HL-60 (cell line): ENCODE results near the gene PTPRN2.

ENCODE experiments used
- DNase-seq, 2 experiments: peaks; one replicate each; pipeline ENCODE4 v3.0.0-alpha.2; 2010 to 2020; ENCODE audit warnings: low read depth in 1 of 2, low spot score in 1 of 2
- H3K27ac ChIP-seq: fragments of 250-450 bp; sonication (Bioruptor Pico); replicated peaks from 2 replicates; pipeline ENCODE4 v1.5.1; 2020; ENCODE audit warnings: mild to moderate bottlenecking, moderate library complexity
- H3K27me3 ChIP-seq: fragments of 250-450 bp; sonication (Bioruptor Pico); 2 replicates; pipeline ENCODE4 v1.5.1; 2021; ENCODE audit warnings: mild to moderate bottlenecking, moderate library complexity; ENCODE audit not compliant: insufficient read depth, poor library complexity, severe bottlenecking
- H3K4me3 ChIP-seq: replicated peaks from 2 replicates; pipeline ENCODE4 v1.5.1; 2011; ENCODE audit warnings: mild to moderate bottlenecking, control low read depth, low read length; ENCODE audit not compliant: insufficient read depth
- CTCF ChIP-seq: IDR thresholded peaks from one replicate; pipeline ENCODE4 v1.5.1; 2011; ENCODE audit warnings: low read length, control low read depth, inconsistent platforms; ENCODE audit not compliant: insufficient read depth
- GABPA ChIP-seq: IDR thresholded peaks from 2 replicates; pipeline ENCODE4 v1.6.1; 2012; ENCODE audit warnings: low read depth
- POLR2AphosphoS5 ChIP-seq: IDR thresholded peaks from 2 replicates; pipeline ENCODE4 v1.6.1; 2012; ENCODE audit warnings: low read depth
- REST ChIP-seq: IDR thresholded peaks from 2 replicates; pipeline ENCODE4 v1.6.1; 2012; ENCODE audit warnings: low read depth; ENCODE audit not compliant: insufficient replicate concordance
- SPI1 ChIP-seq: IDR thresholded peaks from 2 replicates; pipeline ENCODE4 v1.6.1; 2012; ENCODE audit warnings: low read depth, mild to moderate bottlenecking, borderline replicate concordance

The PTPRN2 gene

GRCh38 chr7:157753713-157754415 lies 833.8 kb downstream of the PTPRN2 start:
- Histone ChIP-seq H3K27me3 (no peaks in the 10 kb centered on the region), H3K27ac (no peak overlapping the region), H3K4me3 (no peak overlapping the region)
- no peak for DNase-seq
- TF ChIP-seq GABPA (no peak), POLR2AphosphoS5 (no peak)

- DNase-seq, result no peak
- TF ChIP-seq GABPA, result no peak
- no peak for TF ChIP-seq CTCF
- TF ChIP-seq POLR2AphosphoS5, result no peak
- no peak for TF ChIP-seq REST
- TF ChIP-seq SPI1, result no peak
- no peak overlapping the region for H3K4me3 ChIP-seq
- H3K27ac ChIP-seq, result no peak overlapping the region
- no peaks in the 10 kb centered on the region for H3K27me3 ChIP-seq
Measured at GRCh38 chr7:157752832-157753291, 834.8 kb downstream of the PTPRN2 start.

- Histone ChIP-seq H3K27me3 (no peaks in the 10 kb centered on the region), H3K4me3 (no peak overlapping the region), H3K27ac (no peak overlapping the region)
- TF ChIP-seq REST (no peak), GABPA (no peak), CTCF (no peak), SPI1 (no peak), POLR2AphosphoS5 (no peak)
- no peak for DNase-seq
Measured at GRCh38 chr7:157751951-157752673, 835.5 kb downstream of the PTPRN2 start.

GRCh38 chr7:157751406-157751805 lies 836.2 kb downstream of the PTPRN2 start:
- Histone ChIP-seq H3K4me3 (no peak overlapping the region), H3K27ac (no peak overlapping the region), H3K27me3 (no peaks in the 10 kb centered on the region)
- no peak for TF ChIP-seq CTCF
- no peak for TF ChIP-seq REST
- TF ChIP-seq GABPA, result no peak
- no peak for TF ChIP-seq POLR2AphosphoS5
- no peak for TF ChIP-seq SPI1
- no peak for DNase-seq
